ENCODE data around the gene CCNG2.

Gene CCNG2

GRCh38 chr4:77185686-77186085 is 28.7 kb downstream of the CCNG2 start:
- no peak for DNase-seq (ENCODE audit: extremely low spot score)
- CTCF ChIA-PET: interaction anchor here (0.6 to 7.6 kb wide), 6 partner anchors 9 to 98 kb away, joined by 3 to 55 read pairs (median 4); no protein-coding TSS in a partner anchor
- TF ChIP-seq CTCF (IDR thresholded peaks at IDR 0.05; ENCODE audit: control extremely low read depth, extremely low read depth, low read depth, missing control alignments): no peak
- POLR2A ChIA-PET: no interaction called here

- ChIA-PET CTCF (interaction anchor here (1.1 to 7.6 kb wide), 5 partner anchors 11 to 97 kb away, joined by 3 to 55 read pairs (median 7); no protein-coding TSS in a partner anchor), POLR2A (no interaction called here)
- no peak for TF ChIP-seq CTCF (IDR thresholded peaks at IDR 0.05; ENCODE audit: control extremely low read depth, extremely low read depth, low read depth, missing control alignments)
- no peak for DNase-seq (ENCODE audit: extremely low spot score)
Measured at GRCh38 chr4:77187322-77187721, 30.3 kb downstream of the CCNG2 start.

GRCh38 chr4:77188498-77189220 is 31.7 kb downstream of the CCNG2 start:
- TF ChIP-seq CTCF (IDR thresholded peaks at IDR 0.05; ENCODE audit: control extremely low read depth, extremely low read depth, low read depth, missing control alignments): no peak
- POLR2A ChIA-PET: no interaction called here
- DNase-seq (ENCODE audit: extremely low spot score): no peak
- CTCF ChIA-PET: interaction anchor here (1.5 to 7.6 kb wide), 7 partner anchors 9 to 136 kb away, joined by 3 to 55 read pairs (median 10); no protein-coding TSS in a partner anchor

GRCh38 chr4:77189412-77189811 is 32.4 kb downstream of the CCNG2 start:
- POLR2A ChIA-PET: no interaction called here
- TF ChIP-seq CTCF (IDR thresholded peaks at IDR 0.05; ENCODE audit: control extremely low read depth, extremely low read depth, low read depth, missing control alignments): no peak
- DNase-seq (ENCODE audit: extremely low spot score): no peak
- CTCF ChIA-PET: interaction anchor here (1.2 to 7.6 kb wide), 9 partner anchors 9 to 137 kb away, joined by 3 to 55 read pairs (median 8); no protein-coding TSS in a partner anchor

GRCh38 chr4:77190053-77190452 is 33.0 kb downstream of the CCNG2 start:
- ChIA-PET POLR2A (no interaction called here), CTCF (interaction anchor here (1.2 to 7.6 kb wide), 7 partner anchors 10 to 125 kb away, joined by 3 to 55 read pairs (median 10); no protein-coding TSS in a partner anchor)
- DNase-seq (ENCODE audit: extremely low spot score): no peak
- no peak for TF ChIP-seq CTCF (IDR thresholded peaks at IDR 0.05; ENCODE audit: control extremely low read depth, extremely low read depth, low read depth, missing control alignments)

GRCh38 chr4:77193046-77193445 is 36.0 kb downstream of the CCNG2 start:
- CTCF ChIA-PET: interaction anchor here (0.8 to 2.9 kb wide), 11 partner anchors 9 to 148 kb away, joined by 3 to 57 read pairs (median 4); no protein-coding TSS in a partner anchor
- no peak for TF ChIP-seq CTCF (IDR thresholded peaks at IDR 0.05; ENCODE audit: control extremely low read depth, extremely low read depth, low read depth, missing control alignments)
- POLR2A ChIA-PET: interaction anchor here (1.0 to 1.2 kb wide), 2 partner anchors 10 to 15 kb away, joined by 3 to 4 read pairs; no protein-coding TSS in a partner anchor
- DNase-seq (ENCODE audit: extremely low spot score): no peak
